Transverse colon (tissue), 4 donors: Measurements from ENCODE around the gene PGLYRP3. TPM values are rescaled to one million over a fixed set of nuclear protein-coding genes. Genes with fewer than 3 reads are reported as not detected.

ENCODE experiments used
- DNase-seq: peaks from one replicate; pipeline ENCODE4 v3.0.0-alpha.2; 2019
- H3K27ac ChIP-seq, 4 donors: fragments of 200-600 bp; sonication (generic); 2 replicates each; pipeline ENCODE4 v1.5.1; 2016 to 2018; ENCODE audit warnings: inconsistent platforms in 4 of 4
- H3K27me3 ChIP-seq: fragments of 200-600 bp; sonication (generic); 2 replicates; pipeline ENCODE4 v1.5.1; 2017; ENCODE audit warnings: inconsistent platforms
- H3K36me3 ChIP-seq, 4 donors: fragments of 200-600 bp; sonication (generic); 2 replicates each; pipeline ENCODE4 v1.5.1; 2017 to 2019; ENCODE audit warnings: inconsistent platforms in 4 of 4
- H3K4me1 ChIP-seq, 4 donors: fragments of 200-600 bp; sonication (generic); 2 replicates each; pipeline ENCODE4 v1.5.1; 2017 to 2020; ENCODE audit warnings: inconsistent platforms in 4 of 4
- H3K4me3 ChIP-seq, 4 donors: fragments of 200-600 bp; sonication (generic); 1 replicate in 1 of 4; 2 replicates in 3 of 4; pipeline versions ENCODE4 v1.5.1 to v1.6.1; 2017 to 2019; ENCODE audit warnings: inconsistent platforms in 4 of 4
- H3K9me3 ChIP-seq, 2 donors: fragments of 200-600 bp; sonication (generic); 2 replicates each; pipeline ENCODE4 v1.5.1; 2017 to 2019; ENCODE audit warnings: inconsistent platforms in 2 of 2
- EP300 ChIP-seq: sonication (generic); formaldehyde crosslinking; IDR thresholded peaks from one replicate; pipeline ENCODE4 v1.6.1; 2017; ENCODE audit warnings: antibody characterized with exemption, low read depth
- POLR2A ChIP-seq: fragments of 450-650 bp; IDR thresholded peaks from one replicate; pipeline ENCODE4 v1.6.1; 2016; ENCODE audit warnings: antibody characterized with exemption, mild to moderate bottlenecking, moderate library complexity
- POLR2AphosphoS5 ChIP-seq, 3 donors: sonication (generic); formaldehyde crosslinking; IDR thresholded peaks; one replicate each; pipeline ENCODE4 v1.6.1; 2016; ENCODE audit warnings: antibody characterized with exemption in 3 of 3
- WGBS, 2 donors: methylation state at CpG; one replicate each; pipeline ENCODE4 v1.1.5; 2018; ENCODE audit warnings: low coverage in 1 of 2; 5-methylcytosine and 5-hydroxymethylcytosine counted together
- in situ Hi-C, 4 donors: fragments of 200-750 bp; cut with MboI; loops; one replicate each; pipeline versions ENCODE4 v1.15.0 to v1.15.1; 2017; ENCODE audit warnings: low sequenced_read_pairs in 3 of 4, low pct_ligation_motif_present in 1 of 4, low pct_unique_long_range_greater_than_20kb in 1 of 4
- intact Hi-C: fragments of 100-400 bp; cut with DNase I; formaldehyde crosslinking; loops from one replicate; pipeline ENCODE4 v1.15.1; 2023; ENCODE audit warnings: low total_unique reads
- total RNA-seq, 4 donors: library from RNA; depleted of rRNA; stranded (reverse); fragments of >200 nt; gene quantifications; one replicate each; pipeline ENCODE4 v1.1.0, GENCODE V29; 2016
- TF ChIP-seq, protein P1 (sequence below), 5 experiments: fragments of 200-600 bp in 3 of 5; fragments of 450-650 bp in 2 of 5; sonication (generic) in 3 of 5; IDR thresholded peaks; 1 replicate in 2 of 5; 2 replicates in 3 of 5; pipeline ENCODE4 v1.5.1; 2016 to 2017; ENCODE audit warnings: antibody characterized with exemption in 5 of 5, inconsistent platforms in 3 of 5, mild to moderate bottlenecking in 2 of 5, moderate library complexity in 1 of 5

PGLYRP3 gene
- total RNA-seq, 4 donors from 2014 or later = not detected

DNA sequence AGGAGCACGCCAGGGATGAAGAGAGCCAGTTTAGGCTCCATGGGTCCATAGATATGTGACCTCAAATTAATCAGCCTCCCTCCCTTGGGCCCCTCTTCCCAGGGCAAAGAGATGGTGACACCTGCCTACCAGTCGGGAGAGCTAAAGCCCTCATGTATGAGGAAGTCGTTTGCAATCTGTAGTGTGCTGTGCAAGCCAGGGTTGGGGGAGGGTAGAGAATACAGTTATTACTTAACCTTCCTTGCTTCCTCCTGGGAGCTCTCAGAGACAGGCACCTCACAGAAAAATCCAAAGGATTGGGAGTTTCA, 31.9 kb upstream of the PGLYRP3 start:
- no peaks in the 10 kb centered on the region for H3K9me3 ChIP-seq
- DNase-seq = no peak
- WGBS, 2 donors = 38% methylated on average over 3 of the region's 3 CpGs; no CpG with 5 or more reads in 1 of the 2 donors
- in situ Hi-C loops (loop anchor here in 1 of 4 donors (5.0 kb wide), 1 partner anchor 143 kb away; no protein-coding TSS in a partner anchor), intact Hi-C loops (no loop called here)
- TF ChIP-seq, protein P1, sequence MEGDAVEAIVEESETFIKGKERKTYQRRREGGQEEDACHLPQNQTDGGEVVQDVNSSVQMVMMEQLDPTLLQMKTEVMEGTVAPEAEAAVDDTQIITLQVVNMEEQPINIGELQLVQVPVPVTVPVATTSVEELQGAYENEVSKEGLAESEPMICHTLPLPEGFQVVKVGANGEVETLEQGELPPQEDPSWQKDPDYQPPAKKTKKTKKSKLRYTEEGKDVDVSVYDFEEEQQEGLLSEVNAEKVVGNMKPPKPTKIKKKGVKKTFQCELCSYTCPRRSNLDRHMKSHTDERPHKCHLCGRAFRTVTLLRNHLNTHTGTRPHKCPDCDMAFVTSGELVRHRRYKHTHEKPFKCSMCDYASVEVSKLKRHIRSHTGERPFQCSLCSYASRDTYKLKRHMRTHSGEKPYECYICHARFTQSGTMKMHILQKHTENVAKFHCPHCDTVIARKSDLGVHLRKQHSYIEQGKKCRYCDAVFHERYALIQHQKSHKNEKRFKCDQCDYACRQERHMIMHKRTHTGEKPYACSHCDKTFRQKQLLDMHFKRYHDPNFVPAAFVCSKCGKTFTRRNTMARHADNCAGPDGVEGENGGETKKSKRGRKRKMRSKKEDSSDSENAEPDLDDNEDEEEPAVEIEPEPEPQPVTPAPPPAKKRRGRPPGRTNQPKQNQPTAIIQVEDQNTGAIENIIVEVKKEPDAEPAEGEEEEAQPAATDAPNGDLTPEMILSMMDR (IDR thresholded peaks at IDR 0.05) = no peak
- TF ChIP-seq EP300 = no peak
- no peak for TF ChIP-seq POLR2AphosphoS5 (IDR thresholded peaks at IDR 0.05)
- no peak for TF ChIP-seq POLR2A
- H3K27ac ChIP-seq = no peak overlapping the region
- no peak overlapping the region for H3K4me3 ChIP-seq
- no peaks in the 10 kb centered on the region for H3K4me1 ChIP-seq
- peaks cover 14% of the 10 kb centered on the region for H3K27me3 ChIP-seq
- no peaks in the 10 kb centered on the region for H3K36me3 ChIP-seq

DNA sequence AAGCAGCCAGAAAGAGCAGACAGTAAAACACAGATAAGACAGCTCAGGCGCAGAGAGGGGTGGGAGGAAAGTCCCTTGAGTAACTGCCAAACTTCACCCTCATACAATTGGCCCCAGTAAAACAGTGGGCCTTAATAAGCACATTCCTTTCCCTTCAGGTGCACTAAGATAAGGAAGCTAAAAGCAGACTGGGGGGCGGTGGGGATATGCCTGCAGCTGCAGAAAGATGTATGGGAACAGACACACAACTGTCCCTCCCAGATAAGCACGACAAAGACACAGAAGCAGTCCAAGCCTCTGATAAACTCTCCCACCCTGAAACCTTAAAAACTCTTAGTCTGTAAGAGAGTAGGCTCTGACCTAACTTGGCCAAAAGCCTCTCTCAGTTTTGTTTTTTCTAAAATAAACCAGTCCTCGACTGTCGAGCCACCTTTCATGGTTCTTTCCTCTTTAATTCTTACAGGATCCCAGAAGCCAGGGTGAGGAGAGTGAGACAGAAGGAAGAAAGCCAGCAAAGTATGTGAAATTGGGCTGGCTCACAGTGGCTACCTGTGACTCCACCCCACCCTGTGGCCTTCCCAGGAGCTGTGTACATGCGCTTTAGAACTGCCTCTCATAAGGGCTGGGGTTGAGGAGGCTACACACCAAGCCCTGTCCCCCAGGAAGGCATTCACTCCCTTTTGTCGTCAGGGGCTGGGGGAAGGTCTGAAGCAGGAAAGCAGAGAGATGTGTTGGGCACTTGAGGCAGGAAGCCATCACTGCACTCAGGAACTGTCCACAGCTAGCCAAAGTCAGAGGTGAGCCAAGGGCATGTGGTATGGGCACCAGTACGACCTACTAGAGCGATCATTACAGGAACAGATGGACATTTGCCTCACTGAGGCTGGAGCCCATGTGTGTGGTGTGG, 31.3 kb upstream of the PGLYRP3 start:
- no peaks in the 10 kb centered on the region for H3K4me1 ChIP-seq
- no peaks in the 10 kb centered on the region for H3K9me3 ChIP-seq
- no peak for DNase-seq
- in situ Hi-C loops (no loop called here), intact Hi-C loops (no loop called here)
- no peak overlapping the region for H3K4me3 ChIP-seq
- no peak overlapping the region for H3K27ac ChIP-seq
- H3K27me3 ChIP-seq = peaks cover 10% of the 10 kb centered on the region
- TF ChIP-seq EP300 (no peak), POLR2AphosphoS5 (IDR thresholded peaks at IDR 0.05) (no peak), POLR2A (no peak)
- TF ChIP-seq, protein P1 (IDR thresholded peaks at IDR 0.05) = no peak
- WGBS, 2 donors = 36 to 46% methylated on average over 3 to 9 of the region's 9 CpGs
- no peaks in the 10 kb centered on the region for H3K36me3 ChIP-seq

DNA sequence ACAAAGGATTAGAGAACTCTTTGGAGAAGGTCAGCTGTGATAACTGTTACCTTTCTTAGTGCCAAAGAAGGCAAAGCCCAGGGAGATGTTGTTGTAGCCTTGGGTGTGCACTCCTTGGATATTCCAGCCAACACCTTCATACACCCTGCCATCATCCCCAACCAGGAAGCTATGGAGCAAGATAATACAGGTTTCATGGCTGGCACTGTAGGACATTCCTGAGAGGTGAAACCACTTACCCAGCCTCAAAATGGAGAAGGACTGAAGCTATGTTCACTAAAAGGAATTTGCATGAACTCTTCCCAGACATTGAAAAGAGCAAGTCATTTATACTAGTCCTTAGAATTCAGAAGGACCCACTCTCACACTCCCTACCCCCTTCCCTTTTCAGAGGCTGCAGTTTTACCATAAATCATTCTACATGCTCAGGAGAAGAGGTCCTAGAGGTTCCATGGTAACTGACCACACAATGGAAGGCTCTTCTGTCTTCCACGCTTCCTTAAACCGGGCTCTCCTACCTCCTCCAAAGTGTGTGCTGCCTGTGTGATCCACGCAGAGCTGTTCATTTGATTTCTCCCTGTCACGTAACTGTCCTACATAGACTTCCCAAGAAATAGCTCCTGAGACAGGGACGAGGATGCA, 30.4 kb upstream of the PGLYRP3 start:
- intact Hi-C loops (no loop called here), in situ Hi-C loops (no loop called here)
- TF ChIP-seq POLR2A (no peak), POLR2AphosphoS5 (IDR thresholded peaks at IDR 0.05) (no peak)
- no peaks in the 10 kb centered on the region for H3K4me1 ChIP-seq
- no peak for DNase-seq
- no peaks in the 10 kb centered on the region for H3K9me3 ChIP-seq
- WGBS, 2 donors = 38 to 75% methylated on average over 2 to 5 of the region's 5 CpGs
- no peak overlapping the region for H3K4me3 ChIP-seq
- H3K27ac ChIP-seq = no peak overlapping the region
- H3K27me3 ChIP-seq = peaks cover 8% of the 10 kb centered on the region
- no peaks in the 10 kb centered on the region for H3K36me3 ChIP-seq

DNA sequence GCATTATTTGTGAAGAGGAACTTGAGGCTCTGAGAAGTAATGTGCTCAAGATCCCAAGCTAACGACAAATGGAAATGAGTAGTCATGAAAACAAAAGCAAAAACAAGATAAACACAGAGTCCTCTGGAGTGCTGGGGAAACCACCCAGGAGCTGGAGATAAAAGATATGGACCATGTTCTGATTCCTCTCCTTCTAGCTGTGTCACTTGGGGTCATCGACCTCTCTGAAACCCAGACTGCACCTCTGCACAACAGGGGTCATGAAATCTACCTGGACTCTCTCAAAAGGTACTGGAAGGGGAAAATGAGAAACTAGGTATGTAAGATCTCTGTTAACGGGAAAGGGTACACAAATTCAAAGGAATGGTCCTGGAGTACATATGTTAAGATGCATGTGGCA, 29.4 kb upstream of the PGLYRP3 start:
- Histone ChIP-seq H3K4me1 (no peaks in the 10 kb centered on the region), H3K27ac (no peak overlapping the region), H3K9me3 (no peaks in the 10 kb centered on the region), H3K4me3 (no peak overlapping the region), H3K27me3 (no peaks in the 10 kb centered on the region), H3K36me3 (no peaks in the 10 kb centered on the region)
- in situ Hi-C loops = no loop called here
- DNase-seq = no peak
- TF ChIP-seq POLR2AphosphoS5 (IDR thresholded peaks at IDR 0.05) = no peak
- TF ChIP-seq POLR2A = no peak
- TF ChIP-seq EP300 = no peak
- TF ChIP-seq, protein P1 (IDR thresholded peaks at IDR 0.05) = no peak
- intact Hi-C loops = no loop called here
- WGBS, 2 donors = 65 to 81% methylated on average over 3 of the region's 3 CpGs
